Activated naive CD4-positive, alpha-beta T cell treated with anti-CD3 and anti-CD28 coated beads for 36 hours (primary cell): ENCODE results near the gene METTL6. TPM values are rescaled to one million over a fixed set of nuclear protein-coding genes. Genes with fewer than 3 reads are reported as not detected.
"Not testable (repeated sequence)": the region's sequence is repeated elsewhere in the genome, so short reads cannot be mapped to it uniquely, and the experiment has no call there.

Experiments used
- CTCF ChIA-PET: fragments of 350-600 bp; sonication (Branson Sonifier 250); formaldehyde crosslinking; loops from one replicate; lab custom pipeline; 2021; ENCODE audit warnings: antibody characterized with exemption; lab: Charles Lee
- DNase-seq: peaks from one replicate; pipeline ENCODE4 v3.0.0-alpha.2; 2020
- H3K27ac Mint-ChIP-seq: one replicate; pipeline ENCODE4 v1.8.0; 2021; ENCODE audit warnings: mild to moderate bottlenecking, mixed read lengths
- H3K27me3 Mint-ChIP-seq: one replicate; pipeline ENCODE4 v1.8.0; 2021; ENCODE audit warnings: low read depth, mixed read lengths
- H3K36me3 Mint-ChIP-seq: one replicate; pipeline ENCODE4 v1.8.0; 2021; ENCODE audit warnings: low read depth, mixed read lengths
- H3K4me1 Mint-ChIP-seq: one replicate; pipeline ENCODE4 v1.8.0; 2021; ENCODE audit warnings: low read depth, mixed read lengths
- H3K4me3 Mint-ChIP-seq: one replicate; pipeline ENCODE4 v1.8.0; 2021; ENCODE audit warnings: mild to moderate bottlenecking, moderate library complexity, mixed read lengths
- H3K9me3 Mint-ChIP-seq: one replicate; pipeline ENCODE4 v1.8.0; 2021; ENCODE audit warnings: mixed read lengths
- intact Hi-C: fragments of 100-400 bp; cut with micrococcal nuclease; formaldehyde crosslinking; loops from one replicate; pipeline ENCODE4 v1.15.1; 2023
- total RNA-seq, 2 experiments: library from RNA; stranded (reverse); gene quantifications; one replicate each; pipeline ENCODE4 v1.2.3, GENCODE V29; 2021

The METTL6 gene
- total RNA-seq, 2 experiments from 2014 or later = 12.5 to 14.0 TPM

DNA sequence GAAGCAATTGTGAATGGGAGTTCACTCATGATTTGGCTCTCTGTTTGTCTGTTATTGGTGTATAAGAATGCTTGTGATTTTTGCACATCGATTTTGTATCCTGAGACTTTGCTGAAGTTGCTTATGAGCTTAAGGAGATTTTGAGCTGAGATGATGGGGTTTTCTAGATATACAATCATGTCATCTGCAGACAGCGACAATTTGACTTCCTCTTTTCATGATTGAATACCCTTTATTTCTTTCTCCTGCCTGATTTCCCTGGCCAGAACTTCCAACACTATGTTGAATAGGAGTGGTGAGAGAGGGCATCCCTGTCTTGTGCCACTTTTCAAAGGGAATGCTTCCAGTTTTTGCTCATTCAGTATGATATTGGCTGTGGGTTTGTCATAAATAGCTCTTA, 34.1 kb downstream of the METTL6 start:
- CTCF ChIA-PET, intact Hi-C loops, H3K27ac Mint-ChIP-seq, DNase-seq, H3K36me3 Mint-ChIP-seq, H3K4me1 Mint-ChIP-seq, H3K9me3 Mint-ChIP-seq, H3K4me3 Mint-ChIP-seq, H3K27me3 Mint-ChIP-seq: not testable (repeated sequence)

DNA sequence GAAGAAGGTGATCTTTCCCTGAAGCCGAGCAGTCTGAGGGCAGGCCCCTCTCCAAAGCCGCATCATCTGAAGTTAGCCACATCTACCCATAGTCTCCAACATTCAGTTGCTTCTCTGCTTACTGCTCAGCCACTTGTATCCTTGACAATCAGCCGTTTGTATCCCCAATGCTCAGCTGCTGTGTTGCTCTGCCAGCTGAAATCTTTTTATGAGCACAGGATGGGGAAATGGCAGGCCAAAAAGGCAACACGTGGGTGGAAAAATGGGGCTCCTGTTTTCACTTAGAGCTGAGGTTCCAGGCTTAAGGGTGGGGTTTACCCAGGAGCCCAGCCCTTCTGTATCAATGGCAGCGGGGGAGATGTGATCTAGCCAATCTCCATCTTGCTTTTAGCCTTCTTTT, 36.3 kb downstream of the METTL6 start:
- Mint-ChIP-seq H3K9me3 (peaks cover 2% of the 10 kb centered on the region), H3K27me3 (no peaks in the 10 kb centered on the region), H3K27ac (no peak overlapping the region), H3K4me1 (no peaks in the 10 kb centered on the region), H3K36me3 (no peaks in the 10 kb centered on the region), H3K4me3 (no peak overlapping the region)
- CTCF ChIA-PET = no interaction called here
- intact Hi-C loops = no loop called here
- no peak for DNase-seq

DNA sequence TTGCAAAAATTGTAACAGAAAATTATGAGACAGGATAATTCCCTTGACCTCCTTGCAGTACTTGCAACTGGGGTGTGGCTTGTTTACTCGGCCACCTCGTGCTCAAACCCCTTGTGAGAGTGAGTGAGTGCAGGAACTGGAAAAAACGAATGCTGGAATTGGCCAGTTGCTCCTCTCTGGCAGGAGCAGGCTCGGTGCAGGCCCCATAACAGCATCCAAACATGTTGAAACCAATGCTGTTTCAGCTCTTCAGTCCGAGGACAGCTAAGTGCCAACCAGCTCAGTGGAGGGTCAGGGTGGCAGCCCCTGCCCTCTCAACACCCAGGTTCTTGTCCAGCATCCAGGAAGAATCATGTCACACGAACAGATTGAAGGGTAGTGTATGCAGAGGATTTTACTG, 36.9 kb downstream of the METTL6 start:
- DNase-seq = no peak
- H3K36me3 Mint-ChIP-seq = no peaks in the 10 kb centered on the region
- no peak overlapping the region for H3K4me3 Mint-ChIP-seq
- H3K9me3 Mint-ChIP-seq = peaks cover 6% of the 10 kb centered on the region
- no peak overlapping the region for H3K27ac Mint-ChIP-seq
- intact Hi-C loops = no loop called here
- H3K27me3 Mint-ChIP-seq = no peaks in the 10 kb centered on the region
- CTCF ChIA-PET = no interaction called here
- no peaks in the 10 kb centered on the region for H3K4me1 Mint-ChIP-seq

DNA sequence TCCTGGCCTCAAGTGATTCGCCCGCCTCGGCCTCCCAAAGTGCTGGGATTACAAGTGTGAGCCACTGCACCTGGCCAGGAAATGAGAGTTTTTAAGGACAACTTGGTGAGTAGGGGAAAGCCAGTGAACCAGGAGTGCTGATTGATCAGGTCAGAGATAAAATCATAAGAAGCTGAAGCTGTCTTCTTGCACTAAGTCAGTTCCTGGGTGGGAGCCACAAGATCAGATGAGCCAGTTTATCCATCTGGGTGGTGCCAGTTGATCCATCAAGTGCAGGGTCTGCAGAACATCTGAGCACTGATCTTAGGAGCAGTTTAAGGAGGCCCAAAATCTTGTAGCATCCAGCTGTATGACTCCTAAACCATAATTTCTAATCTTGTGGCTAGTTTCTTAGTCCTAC, 39.0 kb downstream of the METTL6 start:
- H3K27me3 Mint-ChIP-seq, intact Hi-C loops, DNase-seq, H3K4me3 Mint-ChIP-seq, H3K27ac Mint-ChIP-seq, H3K9me3 Mint-ChIP-seq, H3K4me1 Mint-ChIP-seq, H3K36me3 Mint-ChIP-seq: not testable (repeated sequence)
- CTCF ChIA-PET = interaction anchor here (0.7 to 1.7 kb wide), 4 partner anchors 9 to 168 kb away, joined by 3 to 7 read pairs (median 4); no protein-coding TSS in a partner anchor

DNA sequence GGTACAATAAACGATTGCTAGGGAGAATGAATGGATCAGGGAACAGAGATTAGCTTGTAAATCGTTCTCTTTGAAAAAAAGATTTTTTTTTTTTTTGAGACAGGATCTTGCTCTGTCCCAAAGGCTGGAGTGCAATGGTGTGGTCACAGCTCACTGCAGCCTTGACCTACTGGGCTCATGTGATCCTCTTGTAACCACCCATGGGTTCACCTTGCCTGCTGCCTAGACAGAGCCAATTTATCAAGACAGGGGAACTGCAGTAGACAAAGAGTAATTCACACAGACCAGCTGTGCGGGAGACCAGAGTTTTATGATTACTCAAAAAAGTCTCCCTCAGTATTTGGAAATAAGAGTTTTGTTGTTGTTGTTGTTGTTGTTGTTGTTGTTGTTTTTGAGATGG, 39.6 kb downstream of the METTL6 start:
- H3K9me3 Mint-ChIP-seq = peaks cover 6% of the 10 kb centered on the region
- H3K27me3 Mint-ChIP-seq = no peaks in the 10 kb centered on the region
- CTCF ChIA-PET = interaction anchor here (0.6 to 1.7 kb wide), 4 partner anchors 8 to 122 kb away, joined by 3 to 7 read pairs (median 4); no protein-coding TSS in a partner anchor
- no peak overlapping the region for H3K4me3 Mint-ChIP-seq
- no peak for DNase-seq
- H3K27ac Mint-ChIP-seq = no peak overlapping the region
- no peaks in the 10 kb centered on the region for H3K4me1 Mint-ChIP-seq
- H3K36me3 Mint-ChIP-seq = no peaks in the 10 kb centered on the region
- intact Hi-C loops = no loop called here

DNA sequence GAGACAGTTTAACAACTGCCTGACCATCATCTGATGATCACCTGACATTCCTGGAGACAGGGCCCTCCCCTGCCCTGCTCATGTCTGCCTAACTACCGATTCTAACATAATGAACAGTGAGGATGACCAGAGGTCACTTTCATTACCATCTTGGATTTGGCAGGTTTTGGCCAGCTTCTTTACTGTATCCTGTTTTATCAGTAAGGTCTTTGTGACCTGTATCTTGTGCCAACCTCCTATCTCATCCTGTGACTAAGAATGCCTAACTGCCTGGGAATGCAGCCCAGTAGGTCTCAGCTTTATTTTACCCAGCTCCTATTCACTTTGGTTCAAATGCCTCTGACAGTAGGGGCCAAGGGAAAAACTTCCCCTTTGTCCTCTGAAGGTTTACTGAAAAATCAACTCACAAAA, 40.2 kb downstream of the METTL6 start:
- intact Hi-C loops = no loop called here
- H3K27me3 Mint-ChIP-seq = no peaks in the 10 kb centered on the region
- no peaks in the 10 kb centered on the region for H3K36me3 Mint-ChIP-seq
- peaks cover 6% of the 10 kb centered on the region for H3K9me3 Mint-ChIP-seq
- CTCF ChIA-PET = interaction anchor here (0.8 to 1.7 kb wide), 3 partner anchors 8 to 184 kb away, joined by 3 to 7 read pairs (median 3); no protein-coding TSS in a partner anchor
- no peak overlapping the region for H3K27ac Mint-ChIP-seq
- H3K4me3 Mint-ChIP-seq = no peak overlapping the region
- no peak for DNase-seq
- no peaks in the 10 kb centered on the region for H3K4me1 Mint-ChIP-seq

DNA sequence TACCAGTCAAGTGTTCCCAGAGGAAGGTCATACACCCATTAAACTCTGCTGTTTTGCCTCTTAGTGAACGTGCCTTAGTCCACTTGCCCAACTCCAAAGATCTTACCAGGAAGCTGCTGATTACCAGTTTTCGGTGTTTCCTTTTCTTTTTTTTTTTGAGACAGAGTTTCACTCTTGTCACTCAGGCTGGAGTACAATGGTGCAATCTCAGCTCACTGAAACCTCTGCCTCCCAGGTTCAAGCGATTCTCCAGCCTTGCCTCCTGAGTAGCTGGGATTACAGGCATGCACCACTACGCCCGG, 40.7 kb downstream of the METTL6 start:
- H3K27ac Mint-ChIP-seq, H3K4me1 Mint-ChIP-seq, H3K27me3 Mint-ChIP-seq, intact Hi-C loops, CTCF ChIA-PET, H3K9me3 Mint-ChIP-seq, H3K4me3 Mint-ChIP-seq, H3K36me3 Mint-ChIP-seq, DNase-seq: not testable (repeated sequence)

DNA sequence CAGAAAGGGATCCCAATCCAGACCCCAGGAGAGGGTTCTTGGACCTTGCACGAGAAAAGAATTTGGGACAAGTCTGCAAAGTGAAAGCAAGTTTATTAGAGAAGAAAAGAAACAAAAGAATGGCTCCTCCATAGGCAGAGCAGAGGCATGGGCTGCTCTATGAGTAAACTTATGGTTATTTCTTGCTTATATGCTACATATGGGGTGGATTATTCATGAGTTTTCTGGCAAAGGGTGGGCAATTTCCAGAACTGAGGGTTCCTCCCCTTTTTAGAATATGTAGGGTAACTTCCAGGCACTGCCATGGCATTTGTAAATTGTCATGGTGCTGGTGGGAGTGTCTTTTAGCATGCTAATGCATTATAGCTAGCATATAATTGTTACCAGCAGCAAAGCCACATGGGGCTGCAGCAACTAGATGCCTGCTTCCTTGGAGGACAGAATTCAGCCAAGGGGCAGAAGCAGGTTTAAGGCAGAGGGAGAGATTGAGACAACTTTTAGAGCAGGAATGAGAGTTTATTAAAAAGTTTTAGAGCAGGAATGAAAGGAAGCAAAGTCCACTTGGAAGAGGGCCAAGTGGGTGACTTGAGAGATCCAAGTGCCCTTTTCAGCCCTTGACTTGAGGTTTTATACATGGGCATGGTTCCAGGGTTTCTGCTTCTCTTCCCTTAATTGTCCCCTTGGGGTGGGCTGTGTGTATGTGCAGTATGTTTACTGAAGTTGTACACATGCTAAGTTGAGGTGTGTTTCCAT, 41.3 kb downstream of the METTL6 start:
- Mint-ChIP-seq H3K4me1 (no peaks in the 10 kb centered on the region), H3K9me3 (peaks cover 6% of the 10 kb centered on the region), H3K27me3 (no peaks in the 10 kb centered on the region), H3K27ac (no peak overlapping the region), H3K36me3 (no peaks in the 10 kb centered on the region), H3K4me3 (no peak overlapping the region)
- CTCF ChIA-PET = interaction anchor here (1.0 to 1.3 kb wide), 2 partner anchors 118 to 120 kb away, joined by 3 to 6 read pairs; no protein-coding TSS in a partner anchor
- intact Hi-C loops = no loop called here
- DNase-seq = no peak

DNA sequence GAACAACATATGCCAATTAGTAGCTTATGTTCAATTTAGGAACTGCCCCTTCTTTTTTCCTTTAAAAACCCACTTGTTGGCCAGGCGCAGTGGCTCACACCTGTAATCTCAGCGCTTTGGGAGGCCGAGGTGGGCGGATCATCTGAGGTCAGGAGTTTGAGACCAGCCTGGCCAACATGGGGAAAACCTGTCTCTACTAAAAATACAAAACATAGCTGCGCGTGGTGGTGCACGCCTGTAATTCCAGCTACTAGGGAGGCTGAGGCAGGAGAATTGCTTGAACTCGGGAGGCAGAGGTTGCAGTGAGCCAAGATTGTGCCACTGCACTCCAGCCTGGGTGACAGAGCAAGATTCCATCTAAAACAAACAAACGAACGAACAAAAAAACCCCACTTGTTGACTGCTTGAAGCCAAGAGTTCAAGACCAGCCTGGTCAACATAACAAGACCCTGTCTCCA, 42.1 kb downstream of the METTL6 start:
- H3K27me3 Mint-ChIP-seq, H3K4me1 Mint-ChIP-seq, H3K27ac Mint-ChIP-seq, intact Hi-C loops, H3K9me3 Mint-ChIP-seq, H3K4me3 Mint-ChIP-seq, DNase-seq, H3K36me3 Mint-ChIP-seq: not testable (repeated sequence)
- CTCF ChIA-PET = interaction anchor here (1.0 to 1.3 kb wide), 2 partner anchors 117 to 119 kb away, joined by 3 to 6 read pairs; no protein-coding TSS in a partner anchor

DNA sequence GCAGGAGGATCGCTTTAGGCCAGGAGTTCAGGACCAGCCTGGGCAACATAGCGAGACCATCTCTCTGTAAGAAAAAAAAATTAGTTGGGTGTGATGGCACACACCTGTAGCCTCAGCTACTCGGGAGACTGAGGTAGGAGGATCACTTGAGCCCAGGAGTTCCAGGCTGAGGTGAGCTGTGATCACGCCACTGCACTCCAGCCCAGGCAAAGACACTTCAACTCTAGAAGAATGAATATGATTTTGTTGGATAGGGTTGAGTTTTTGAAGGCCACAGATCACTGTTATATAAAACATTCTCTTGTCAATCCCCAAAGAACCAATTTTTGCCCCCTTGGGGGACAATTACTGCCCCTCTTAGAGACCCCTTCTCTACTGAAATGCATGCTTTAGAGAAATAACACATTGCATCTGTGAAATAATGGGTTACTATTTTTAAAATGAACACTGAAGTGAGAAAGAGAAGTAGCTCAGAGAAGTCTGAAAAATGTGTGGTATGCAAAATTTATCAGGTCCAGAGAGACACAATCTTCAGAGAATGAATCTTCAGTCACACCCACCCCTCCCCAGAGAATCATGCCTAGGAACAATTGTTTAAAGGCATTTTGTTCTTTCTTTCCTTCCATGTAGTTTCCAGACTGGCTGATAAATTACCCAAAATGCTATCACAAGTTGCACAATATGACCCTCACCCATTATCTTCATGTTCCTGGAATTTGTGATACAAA, 42.7 kb downstream of the METTL6 start:
- no peaks in the 10 kb centered on the region for H3K4me1 Mint-ChIP-seq
- CTCF ChIA-PET = interaction anchor here (1.3 kb wide), 1 partner anchor 118 kb away, joined by 3 read pairs; no protein-coding TSS in a partner anchor
- no peaks in the 10 kb centered on the region for H3K27me3 Mint-ChIP-seq
- no peak overlapping the region for H3K27ac Mint-ChIP-seq
- no peaks in the 10 kb centered on the region for H3K36me3 Mint-ChIP-seq
- H3K4me3 Mint-ChIP-seq = no peak overlapping the region
- H3K9me3 Mint-ChIP-seq = peaks cover 6% of the 10 kb centered on the region
- DNase-seq = no peak
- intact Hi-C loops = no loop called here

DNA sequence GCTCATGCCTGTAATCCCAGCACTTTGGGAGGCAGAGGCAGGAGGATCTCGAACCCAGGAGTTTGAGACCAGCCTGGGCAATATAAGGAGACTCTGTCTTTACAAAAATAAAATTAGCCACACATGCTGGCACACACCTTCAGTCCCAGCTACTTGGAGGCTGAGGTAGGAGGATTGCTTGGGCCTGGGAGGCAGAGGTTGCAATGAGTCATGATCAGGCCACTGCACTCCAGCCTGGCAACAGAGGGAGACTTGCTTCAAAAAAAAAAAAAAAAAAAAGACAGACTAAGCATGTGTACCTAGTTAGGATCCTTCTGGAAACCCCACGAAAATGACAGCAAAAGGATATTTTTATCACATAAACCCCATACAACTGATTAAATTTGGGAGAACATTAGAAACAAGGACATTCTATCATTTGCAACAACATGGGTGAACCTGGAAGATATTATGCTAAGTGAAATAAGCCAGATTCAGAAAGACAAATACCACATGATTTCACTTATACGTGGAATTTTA, 44.9 kb downstream of the METTL6 start:
- CTCF ChIA-PET = interaction anchor here (7.5 kb wide), 1 partner anchor 114 kb away, joined by 169 read pairs; no protein-coding TSS in a partner anchor
- Mint-ChIP-seq H3K9me3 (peaks cover 6% of the 10 kb centered on the region), H3K4me1 (peaks cover 5% of the 10 kb centered on the region), H3K36me3 (no peaks in the 10 kb centered on the region), H3K27me3 (no peaks in the 10 kb centered on the region), H3K27ac (no peak overlapping the region), H3K4me3 (no peak overlapping the region)
- no peak for DNase-seq
- intact Hi-C loops = no loop called here
